RWPE2 (cell line): ENCODE results near the gene RAPGEF4.

ENCODE experiments used
- ATAC-seq: fragments of 200-7000 bp; cut with Tn5 transposase; 3 replicates; pipeline ENCODE4 v1.9.1; 2021; ENCODE audit warnings: low read depth
- DNase-seq: peaks from one replicate; pipeline ENCODE4 v3.0.0-alpha.2; 2020; ENCODE audit warnings: low spot score
- H3K27ac ChIP-seq: fragments of 450-650 bp; 2 replicates; pipeline ENCODE4 v1.5.1; 2017; ENCODE audit warnings: mild to moderate bottlenecking; ENCODE audit not compliant: poor library complexity, severe bottlenecking
- H3K27me3 ChIP-seq: fragments of 250-450 bp; sonication (Bioruptor Pico); 2 replicates; pipeline ENCODE4 v1.5.1; 2021; ENCODE audit warnings: mild to moderate bottlenecking, moderate library complexity; ENCODE audit not compliant: insufficient read depth, poor library complexity, severe bottlenecking
- H3K36me3 ChIP-seq: fragments of 250-450 bp; sonication (Bioruptor Pico); 2 replicates; pipeline ENCODE4 v1.5.1; 2020; ENCODE audit warnings: low read depth, mild to moderate bottlenecking, moderate library complexity
- H3K4me1 ChIP-seq: fragments of 250-450 bp; sonication (Bioruptor Pico); 2 replicates; pipeline ENCODE4 v1.5.1; 2021; ENCODE audit warnings: mild to moderate bottlenecking, moderate library complexity; ENCODE audit not compliant: insufficient read depth, poor library complexity, severe bottlenecking
- H3K4me3 ChIP-seq: fragments of 250-450 bp; sonication (Bioruptor Pico); 2 replicates; pipeline ENCODE4 v1.5.1; 2021; ENCODE audit warnings: mild to moderate bottlenecking, moderate library complexity; ENCODE audit not compliant: severe bottlenecking
- H3K9me3 ChIP-seq: fragments of 250-450 bp; sonication (Bioruptor Pico); 2 replicates; pipeline ENCODE4 v1.5.1; 2021; ENCODE audit warnings: mild to moderate bottlenecking, moderate library complexity; ENCODE audit not compliant: severe bottlenecking
- CTCF ChIP-seq: fragments of 450-650 bp; IDR thresholded peaks from one replicate; pipeline ENCODE4 v1.5.1; 2017; ENCODE audit warnings: mild to moderate bottlenecking, moderate library complexity; ENCODE audit not compliant: poor library complexity, severe bottlenecking

Gene RAPGEF4

GRCh38 chr2:173044686-173045085 is 309.0 kb downstream of the RAPGEF4 start:
- Histone ChIP-seq H3K27me3 (no peaks in the 10 kb centered on the region), H3K9me3 (no peaks in the 10 kb centered on the region), H3K4me3 (no peak overlapping the region), H3K36me3 (no peaks in the 10 kb centered on the region), H3K4me1 (peaks cover 14% of the 10 kb centered on the region), H3K27ac (no peak overlapping the region)
- TF ChIP-seq CTCF, result no peak
- ATAC-seq (no peak), DNase-seq (no peak)

- DNase-seq, result no peak
- Histone ChIP-seq H3K27me3 (no peaks in the 10 kb centered on the region), H3K4me3 (no peak overlapping the region), H3K9me3 (no peaks in the 10 kb centered on the region), H3K36me3 (no peaks in the 10 kb centered on the region), H3K4me1 (peaks cover 19% of the 10 kb centered on the region), H3K27ac (no peak overlapping the region)
- TF ChIP-seq CTCF, result no peak
- ATAC-seq, result no peak
Observed at GRCh38 chr2:173045181-173045580, 309.5 kb downstream of the RAPGEF4 start.

GRCh38 chr2:173048522-173048896 is 312.9 kb downstream of the RAPGEF4 start:
- Histone ChIP-seq H3K9me3 (no peaks in the 10 kb centered on the region), H3K4me3 (no peak overlapping the region), H3K4me1 (peaks cover 21% of the 10 kb centered on the region), H3K27me3 (no peaks in the 10 kb centered on the region), H3K36me3 (no peaks in the 10 kb centered on the region), H3K27ac (peak overlapping the region; percentile 87)
- no peak for DNase-seq
- ATAC-seq, result peak; percentile 15
- TF ChIP-seq CTCF, result no peak

- DNase-seq (peak; percentile 85), ATAC-seq (peak; percentile 95)
- no peak for TF ChIP-seq CTCF
- Histone ChIP-seq H3K4me3 (no peak overlapping the region), H3K9me3 (no peaks in the 10 kb centered on the region), H3K4me1 (peaks cover 21% of the 10 kb centered on the region), H3K36me3 (no peaks in the 10 kb centered on the region), H3K27me3 (no peaks in the 10 kb centered on the region), H3K27ac (peak overlapping the region; percentile 87)
Observed at GRCh38 chr2:173048897-173049661, 313.4 kb downstream of the RAPGEF4 start.

GRCh38 chr2:173049831-173050230 is 314.2 kb downstream of the RAPGEF4 start:
- Histone ChIP-seq H3K36me3 (no peaks in the 10 kb centered on the region), H3K9me3 (no peaks in the 10 kb centered on the region), H3K4me1 (peaks cover 24% of the 10 kb centered on the region), H3K4me3 (no peak overlapping the region), H3K27me3 (no peaks in the 10 kb centered on the region), H3K27ac (peak overlapping the region; percentile 87)
- DNase-seq (no peak), ATAC-seq (no peak)
- TF ChIP-seq CTCF, result no peak
